Keratinocyte (primary cell): ENCODE measurements around the gene CNTNAP2. TPM values are rescaled to one million over a fixed set of nuclear protein-coding genes. Genes with fewer than 3 reads are reported as not detected.

Experiments
- DNase-seq: peaks from one replicate; pipeline ENCODE4 v3.0.0-alpha.2; 2011; ENCODE audit warnings: low read depth, missing footprints, low spot score
- FAIRE-seq: peaks from 2 replicates; lab custom pipeline; 2011; peaks lifted over from hg19 to GRCh38; lab: Jason Lieb, UNC
- H2AFZ ChIP-seq: 2 replicates; pipeline ENCODE4 v1.6.0; 2012; ENCODE audit warnings: low read length, control low read depth, inconsistent platforms; ENCODE audit not compliant: control insufficient read depth
- H3K27ac ChIP-seq: 2 replicates; pipeline ENCODE4 v1.5.1; 2011; ENCODE audit warnings: low read length; ENCODE audit not compliant: control insufficient read depth, insufficient read depth
- H3K27me3 ChIP-seq: 3 replicates; pipeline ENCODE4 v1.6.0; 2011; ENCODE audit warnings: low read length; ENCODE audit not compliant: control insufficient read depth, insufficient read depth; ENCODE audit errors: extremely low read depth
- H3K36me3 ChIP-seq, 2 experiments: 2 replicates in 1 of 2; 3 replicates in 1 of 2; pipeline ENCODE4 v1.5.1; 2011; ENCODE audit warnings: low read length in 2 of 2, mild to moderate bottlenecking in 1 of 2; ENCODE audit not compliant: control insufficient read depth in 2 of 2, insufficient read depth in 2 of 2; ENCODE audit errors: extremely low read depth in 1 of 2
- H3K4me1 ChIP-seq: 3 replicates; pipeline ENCODE4 v1.5.1; 2011; ENCODE audit warnings: low read length; ENCODE audit not compliant: control insufficient read depth, insufficient read depth; ENCODE audit errors: extremely low read depth
- H3K4me2 ChIP-seq: 3 replicates; pipeline ENCODE4 v1.6.0; 2011; ENCODE audit warnings: low read depth, low read length; ENCODE audit not compliant: control insufficient read depth, insufficient read depth; ENCODE audit errors: extremely low read depth
- H3K4me3 ChIP-seq, 3 experiments: fragments of 200-600 bp in 1 of 3; sonication (generic) in 1 of 3; 2 replicates in 2 of 3; 3 replicates in 1 of 3; pipeline ENCODE4 v1.5.1; 2011 to 2016; ENCODE audit warnings: low read length in 3 of 3, mild to moderate bottlenecking in 3 of 3, control low read depth in 2 of 3, inconsistent platforms in 1 of 3, low read depth in 1 of 3, mixed read lengths in 1 of 3, mixed run types in 1 of 3, moderate library complexity in 1 of 3; ENCODE audit not compliant: control insufficient read depth in 2 of 3, insufficient read depth in 2 of 3; ENCODE audit errors: extremely low read depth in 1 of 3
- H3K79me2 ChIP-seq: 2 replicates; pipeline ENCODE4 v1.6.0; 2012; ENCODE audit warnings: low read length; ENCODE audit not compliant: control insufficient read depth, insufficient read depth
- H3K9ac ChIP-seq: 3 replicates; pipeline ENCODE4 v1.6.0; 2011; ENCODE audit warnings: low read length; ENCODE audit not compliant: control insufficient read depth, insufficient read depth; ENCODE audit errors: extremely low read depth
- H3K9me1 ChIP-seq: 3 replicates; pipeline ENCODE4 v1.6.0; 2011; ENCODE audit warnings: low read length; ENCODE audit not compliant: control insufficient read depth, insufficient read depth; ENCODE audit errors: extremely low read depth
- H3K9me3 ChIP-seq: 2 replicates; pipeline ENCODE4 v1.5.1; 2012; ENCODE audit warnings: low read depth, low read length; ENCODE audit not compliant: control insufficient read depth
- H4K20me1 ChIP-seq: 3 replicates; pipeline ENCODE4 v1.6.0; 2011; ENCODE audit warnings: low read length; ENCODE audit not compliant: control insufficient read depth, insufficient read depth; ENCODE audit errors: extremely low read depth
- CTCF ChIP-seq, 3 experiments: IDR thresholded peaks in 1 of 3; conservative IDR thresholded peaks in 1 of 3; optimal IDR thresholded peaks in 1 of 3; 2 replicates in 2 of 3; 3 replicates in 1 of 3; pipeline versions ENCODE3 to v1.5.1; 2011; ENCODE audit warnings: low read length in 3 of 3, mild to moderate bottlenecking in 3 of 3, moderate library complexity in 2 of 3, control low read depth in 1 of 3, inconsistent platforms in 1 of 3; ENCODE audit not compliant: insufficient read depth in 2 of 3; ENCODE audit errors: extremely low read depth in 1 of 3
- EZH2 ChIP-seq: IDR thresholded peaks from one replicate; pipeline ENCODE4 v1.6.1; 2012; ENCODE audit warnings: inconsistent platforms, mild to moderate bottlenecking, low read length, moderate library complexity
- dilution Hi-C: fragments of 300-500 bp; cut with MboI; formaldehyde crosslinking; loops from one replicate; pipeline ENCODE4 v1.7.0; 2020; ENCODE audit warnings: low sequenced_read_pairs; ENCODE audit not compliant: extremely low pct_ligation_motif_present
- polyA plus RNA-seq, 5 experiments: library from polyadenylated mRNA; depleted of rRNA in 3 of 5; stranded (reverse) in 3 of 5; stranded (forward) in 1 of 5; unstranded in 1 of 5; fragments of >200 nt; gene quantifications; 1 replicate in 1 of 5; 2 replicates in 3 of 5; 3 replicates in 1 of 5; pipeline versions ENCODE4 v1.2.1 to v1.2.3, GENCODE V29; 2011 to 2012; ENCODE audit warnings: missing spikeins in 2 of 5, low read depth in 1 of 5, low replicate concordance in 1 of 5

CNTNAP2 gene
- polyA plus RNA-seq, 1 donor (not counting 4 experiments of a cell fraction or from before 2014, with no cell fraction given): 1.4 TPM

DNA sequence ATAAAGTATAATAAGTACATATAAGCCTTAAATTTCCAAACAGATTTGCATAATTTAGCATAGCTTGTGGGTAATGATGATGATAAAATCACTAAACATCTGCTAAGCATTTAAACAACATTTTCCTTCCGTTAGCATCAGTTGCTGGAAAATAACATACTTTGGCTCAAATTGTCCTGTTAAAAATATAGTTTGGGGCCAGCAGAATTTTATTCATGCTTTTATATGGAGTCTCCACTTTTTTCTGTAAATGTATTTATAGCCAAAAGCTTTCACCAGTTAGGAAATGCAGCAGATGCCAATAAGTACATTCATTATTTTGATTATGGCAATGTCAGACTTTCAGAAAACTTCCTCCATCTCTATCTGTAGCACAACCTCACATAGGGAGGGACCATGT lies 107.2 kb downstream of the CNTNAP2 start:
- no peak overlapping the region for H3K4me2 ChIP-seq
- dilution Hi-C loops: no loop called here
- DNase-seq (no peak), FAIRE-seq (no peak)
- no peak overlapping the region for H3K27ac ChIP-seq
- H3K4me1 ChIP-seq: no peaks in the 10 kb centered on the region
- H3K36me3 ChIP-seq: no peaks in the 10 kb centered on the region
- no peak overlapping the region for H2AFZ ChIP-seq
- H3K9me3 ChIP-seq: no peaks in the 10 kb centered on the region
- no peak overlapping the region for H3K9ac ChIP-seq
- H3K4me3 ChIP-seq: no peak overlapping the region
- no peaks in the 10 kb centered on the region for H3K27me3 ChIP-seq
- no peaks in the 10 kb centered on the region for H4K20me1 ChIP-seq
- no peaks in the 10 kb centered on the region for H3K9me1 ChIP-seq
- H3K79me2 ChIP-seq: no peaks in the 10 kb centered on the region
- no peak for TF ChIP-seq EZH2
- no peak for TF ChIP-seq CTCF (optimal IDR thresholded peaks at IDR 0.05 in 1 of 3, IDR thresholded peaks at IDR 0.05 in 1 of 3, conservative IDR thresholded peaks at IDR 0.05 in 1 of 3; ENCODE audit: extremely low read depth in 1 of 3, insufficient read depth in 2 of 3, low read length in 3 of 3)

- DNase-seq (no peak), FAIRE-seq (no peak)
- no peak overlapping the region for H3K27ac ChIP-seq
- no peaks in the 10 kb centered on the region for H3K27me3 ChIP-seq
- no peaks in the 10 kb centered on the region for H3K9me3 ChIP-seq
- H3K4me1 ChIP-seq: no peaks in the 10 kb centered on the region
- no peaks in the 10 kb centered on the region for H4K20me1 ChIP-seq
- H3K9me1 ChIP-seq: no peaks in the 10 kb centered on the region
- TF ChIP-seq CTCF (optimal IDR thresholded peaks at IDR 0.05 in 1 of 3, IDR thresholded peaks at IDR 0.05 in 1 of 3, conservative IDR thresholded peaks at IDR 0.05 in 1 of 3; ENCODE audit: extremely low read depth in 1 of 3, insufficient read depth in 2 of 3, low read length in 3 of 3) (no peak), EZH2 (no peak)
- no peaks in the 10 kb centered on the region for H3K79me2 ChIP-seq
- no peak overlapping the region for H3K4me2 ChIP-seq
- H2AFZ ChIP-seq: no peak overlapping the region
- dilution Hi-C loops: no loop called here
- no peak overlapping the region for H3K9ac ChIP-seq
- H3K36me3 ChIP-seq: no peaks in the 10 kb centered on the region
- H3K4me3 ChIP-seq: no peak overlapping the region
Measured at GRCh38 chr7:146232604-146233003, 116.0 kb downstream of the CNTNAP2 start.
